ENCODE measurements around the gene ADSS2.
"Not testable (repeated sequence)": the region's sequence is repeated elsewhere in the genome, so short reads cannot be mapped to it uniquely, and the experiment has no call there.

ADSS2 gene

DNA sequence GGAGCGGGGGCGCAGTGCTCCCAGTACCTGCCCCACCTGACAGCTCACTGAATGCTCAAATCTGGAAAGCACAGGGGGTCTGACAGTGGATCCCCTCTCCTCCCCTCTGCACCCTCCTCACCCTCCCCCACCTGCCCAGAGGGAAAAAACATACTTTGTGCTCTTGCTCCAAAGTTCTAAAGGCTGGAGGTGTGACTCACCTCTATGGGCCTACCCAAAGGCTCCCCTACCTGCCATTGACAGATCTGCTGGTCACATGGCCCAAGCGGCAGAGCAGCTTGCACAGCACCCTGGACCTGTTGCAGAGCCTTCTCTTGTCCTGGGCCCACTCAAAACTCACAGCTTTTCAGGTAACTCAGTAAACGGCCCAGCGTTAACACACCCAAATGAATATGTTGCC lies 55.7 kb downstream of the ADSS2 start:
- DNase-seq (ENCODE audit: low read depth in 2 of 2) = no peak

DNA sequence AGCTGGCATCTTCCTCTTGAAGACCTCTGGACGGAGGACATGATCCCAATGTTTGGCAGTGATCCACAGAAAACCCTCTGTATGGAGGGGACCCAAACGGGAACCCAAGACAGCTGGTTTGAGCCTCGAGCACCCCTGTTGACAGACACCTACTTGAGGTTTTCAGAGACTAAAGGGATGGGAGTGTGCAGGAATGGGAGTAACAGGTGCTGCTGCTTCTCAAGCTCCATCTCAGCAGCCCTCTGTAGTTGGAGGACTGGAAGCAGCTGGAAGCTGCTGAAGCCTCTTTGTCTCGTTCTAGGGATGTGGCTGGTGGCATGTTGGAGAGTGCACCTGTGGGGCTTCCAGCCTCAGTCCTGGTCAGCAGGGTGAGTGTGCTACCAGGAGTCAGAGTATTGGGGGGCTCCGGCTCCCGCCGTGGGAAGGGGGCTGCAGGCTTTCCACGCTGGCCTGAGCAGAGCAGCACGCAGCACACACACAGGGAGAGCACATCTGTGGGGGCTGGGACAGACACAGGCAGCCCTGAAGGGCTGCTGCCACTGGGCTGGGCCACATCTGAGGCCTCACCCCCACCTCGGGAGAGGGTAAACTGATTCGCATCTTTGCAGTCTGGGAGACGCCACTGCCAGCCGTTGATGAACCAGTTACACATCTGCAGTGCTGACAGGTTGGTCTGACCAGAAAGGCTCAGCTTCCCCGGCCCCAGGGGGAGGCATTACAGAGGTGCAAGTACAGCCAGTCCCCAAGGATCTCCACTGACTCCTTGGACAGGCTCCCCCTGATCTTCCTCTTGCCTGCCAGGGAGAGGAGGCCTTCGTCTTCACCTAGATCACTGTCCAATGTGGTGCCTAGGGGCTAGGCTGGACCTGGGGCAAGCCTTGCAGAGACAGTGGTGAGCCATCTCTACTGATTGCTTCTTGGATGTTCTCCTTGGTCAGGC lies 56.6 kb downstream of the ADSS2 start:
- DNase-seq (ENCODE audit: low read depth in 2 of 2) = no peak

DNA sequence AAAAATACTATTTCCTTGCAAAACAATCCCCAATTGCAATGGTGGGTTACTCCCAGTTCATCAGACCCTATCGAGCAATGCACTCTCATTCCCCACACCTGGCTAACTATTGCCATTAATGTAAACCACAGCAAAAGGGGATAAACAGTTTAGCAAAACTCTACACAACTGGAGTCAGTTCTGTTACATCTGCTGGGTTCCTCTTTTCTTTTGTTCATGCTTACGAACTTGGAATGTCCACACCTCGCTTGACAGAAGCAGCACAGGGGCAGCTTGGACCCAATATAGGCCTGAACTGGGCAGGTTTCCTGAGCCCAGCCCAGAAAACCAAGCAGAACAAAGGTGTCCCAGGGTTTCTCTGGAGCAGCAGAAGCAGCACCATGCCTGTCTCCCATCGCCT lies 57.4 kb downstream of the ADSS2 start:
- no peak for DNase-seq (ENCODE audit: low read depth in 2 of 2)

DNA sequence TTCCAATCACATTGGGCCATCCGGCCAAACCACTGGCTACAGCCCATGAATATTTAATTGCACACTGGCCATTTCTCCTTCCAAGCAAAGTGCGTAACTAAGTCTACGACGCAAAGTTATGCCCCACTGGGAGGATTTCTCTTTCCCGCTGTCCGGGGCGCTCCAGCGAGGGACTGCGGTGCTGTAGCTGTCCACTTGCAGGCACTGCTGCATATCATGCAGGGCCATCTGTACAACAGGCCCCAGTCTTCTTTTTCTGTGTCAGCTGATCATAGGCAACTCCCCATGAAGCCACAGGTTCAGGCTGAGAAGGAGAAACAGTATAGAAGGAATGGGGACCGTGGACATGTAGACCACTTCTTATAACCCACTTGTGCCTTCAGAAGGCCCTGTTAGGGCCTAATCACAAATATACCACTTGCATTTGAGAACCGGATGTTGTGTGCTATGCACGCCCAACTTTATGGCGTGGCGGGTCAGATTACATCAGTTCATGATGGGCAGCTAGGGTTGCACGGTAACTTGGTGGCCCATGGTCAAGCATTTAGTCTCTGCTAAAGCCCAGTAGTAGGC lies 58.0 kb downstream of the ADSS2 start:
- no peak for DNase-seq (ENCODE audit: low read depth in 2 of 2)

DNA sequence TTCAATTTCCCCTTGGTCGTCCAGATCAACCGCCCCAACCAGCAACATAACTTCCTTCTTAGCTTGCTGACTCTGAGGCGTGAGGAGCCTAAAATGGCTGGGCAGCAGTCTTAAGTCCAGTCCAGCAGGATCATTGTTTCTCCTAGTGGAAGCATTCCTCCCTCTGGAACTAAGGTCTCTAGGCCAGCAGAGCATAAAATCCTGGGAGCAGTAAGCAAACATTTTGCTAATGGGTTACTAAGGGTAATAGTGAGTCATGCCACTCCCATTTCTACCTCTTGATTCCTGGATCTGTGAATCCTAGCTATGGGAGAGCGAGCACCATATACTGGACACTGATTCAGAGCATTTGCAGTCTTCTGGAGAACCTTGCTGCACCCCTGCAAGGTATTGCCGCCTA lies 59.9 kb downstream of the ADSS2 start:
- no peak for DNase-seq (ENCODE audit: low read depth in 2 of 2)

DNA sequence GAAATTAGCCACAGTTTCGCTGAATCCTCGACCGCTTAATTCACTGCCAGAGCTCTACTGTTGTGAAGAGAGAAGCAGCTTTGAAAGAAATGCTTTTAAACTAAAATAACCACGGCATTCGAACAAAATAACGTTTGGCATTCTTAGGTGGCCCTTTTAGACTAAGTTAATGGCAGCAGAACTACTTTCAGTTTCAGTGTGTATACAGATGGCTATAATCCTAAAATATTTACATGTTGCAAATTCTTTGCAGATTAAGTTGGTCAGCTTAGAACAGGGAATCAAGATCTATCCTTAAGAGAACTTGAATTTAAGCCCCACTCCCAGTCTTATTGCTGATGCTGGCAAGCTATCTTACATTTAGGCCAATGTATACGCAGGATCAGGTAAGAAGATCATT lies 62.7 kb downstream of the ADSS2 start:
- no peak for DNase-seq (ENCODE audit: low read depth in 2 of 2)

DNA sequence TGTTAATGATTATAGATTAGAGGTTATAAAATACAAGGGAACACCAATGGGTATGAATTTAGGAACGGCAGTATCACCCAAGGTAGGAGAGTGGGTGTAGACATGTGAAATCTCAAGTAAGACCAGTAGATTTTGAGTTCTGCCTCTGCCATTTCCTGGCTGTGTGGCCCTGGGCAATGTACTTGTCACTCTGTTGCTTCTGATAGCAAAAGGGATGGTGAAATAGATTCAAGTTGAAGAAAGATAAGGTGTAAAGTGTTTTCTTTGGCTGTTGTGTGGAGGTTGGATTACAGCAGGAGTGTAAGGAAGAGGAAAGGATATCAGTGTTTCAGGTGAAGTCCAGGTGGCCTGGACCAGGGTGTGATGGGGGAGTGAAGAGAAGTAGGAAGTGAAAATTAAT lies 64.3 kb downstream of the ADSS2 start:
- no peak for DNase-seq (ENCODE audit: low read depth in 2 of 2)

DNA sequence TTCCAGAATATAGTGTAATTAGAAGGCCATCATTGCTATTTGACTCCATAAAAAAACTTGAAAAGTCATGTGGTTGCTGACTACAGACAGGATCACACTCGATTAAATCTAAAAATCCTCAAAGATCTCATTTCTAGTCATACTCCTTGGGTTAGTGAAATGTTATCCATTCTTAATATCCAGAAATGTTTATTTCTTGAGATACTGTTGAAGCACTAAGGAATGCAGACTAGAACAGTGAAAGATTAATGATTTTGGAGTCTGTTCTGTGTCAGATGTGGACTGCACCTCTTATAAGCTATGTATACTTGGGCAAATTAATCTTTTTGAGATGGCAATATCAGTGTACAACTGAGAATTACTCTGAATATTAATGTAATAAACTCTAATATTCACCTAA lies 65.1 kb downstream of the ADSS2 start:
- no peak for DNase-seq (ENCODE audit: low read depth in 2 of 2)

DNA sequence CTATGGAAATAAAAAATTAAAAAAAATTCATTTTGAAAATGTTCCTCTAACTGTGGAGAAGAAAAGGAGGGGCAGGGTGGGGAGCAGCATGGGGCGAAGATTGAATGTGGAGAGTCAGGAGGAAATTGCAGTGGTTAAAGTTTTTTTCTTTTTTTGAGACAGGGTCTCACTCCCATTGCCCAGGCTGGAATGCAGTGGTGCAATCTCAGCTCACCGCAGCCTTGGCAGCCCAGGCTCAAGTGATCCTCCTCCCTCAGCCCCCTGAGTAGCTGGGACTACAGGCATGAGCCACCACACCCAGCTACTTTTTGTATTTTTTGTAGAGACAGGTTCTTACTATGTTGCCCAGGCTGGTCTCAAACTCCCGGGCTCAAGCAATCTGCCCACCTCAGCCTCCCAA lies 67.6 kb downstream of the ADSS2 start:
- DNase-seq (ENCODE audit: low read depth in 2 of 2) = no peak

DNA sequence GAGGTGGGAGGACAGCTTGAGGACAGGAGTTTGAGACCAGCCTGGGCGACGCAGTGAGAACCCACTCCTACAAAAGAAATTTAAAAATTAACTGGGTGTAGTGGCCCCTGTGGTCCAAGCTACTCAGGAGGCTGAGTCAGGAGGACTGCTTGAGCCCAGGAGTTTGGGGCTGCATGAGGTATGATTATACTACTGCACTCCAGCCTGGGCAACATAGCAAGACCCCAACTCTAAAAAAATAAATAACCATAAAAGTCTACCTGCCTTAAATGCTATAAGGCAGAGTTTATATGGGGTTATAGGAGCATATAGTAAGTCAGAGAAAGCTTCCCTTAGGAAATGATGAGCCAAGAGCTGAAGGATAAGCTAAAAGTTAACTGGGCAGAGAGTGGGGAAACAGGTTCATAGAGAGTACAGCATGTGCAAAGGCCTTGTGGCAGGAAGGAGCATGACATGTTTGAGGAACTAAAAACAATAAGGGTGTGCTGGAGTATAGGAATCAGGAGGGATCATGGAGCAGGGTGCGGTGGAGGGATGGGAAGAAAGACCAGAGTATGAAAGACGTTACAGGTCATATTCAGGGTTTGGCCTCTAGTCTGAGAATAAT lies 68.3 kb downstream of the ADSS2 start:
- DNase-seq (ENCODE audit: low read depth in 2 of 2) = no peak

DNA sequence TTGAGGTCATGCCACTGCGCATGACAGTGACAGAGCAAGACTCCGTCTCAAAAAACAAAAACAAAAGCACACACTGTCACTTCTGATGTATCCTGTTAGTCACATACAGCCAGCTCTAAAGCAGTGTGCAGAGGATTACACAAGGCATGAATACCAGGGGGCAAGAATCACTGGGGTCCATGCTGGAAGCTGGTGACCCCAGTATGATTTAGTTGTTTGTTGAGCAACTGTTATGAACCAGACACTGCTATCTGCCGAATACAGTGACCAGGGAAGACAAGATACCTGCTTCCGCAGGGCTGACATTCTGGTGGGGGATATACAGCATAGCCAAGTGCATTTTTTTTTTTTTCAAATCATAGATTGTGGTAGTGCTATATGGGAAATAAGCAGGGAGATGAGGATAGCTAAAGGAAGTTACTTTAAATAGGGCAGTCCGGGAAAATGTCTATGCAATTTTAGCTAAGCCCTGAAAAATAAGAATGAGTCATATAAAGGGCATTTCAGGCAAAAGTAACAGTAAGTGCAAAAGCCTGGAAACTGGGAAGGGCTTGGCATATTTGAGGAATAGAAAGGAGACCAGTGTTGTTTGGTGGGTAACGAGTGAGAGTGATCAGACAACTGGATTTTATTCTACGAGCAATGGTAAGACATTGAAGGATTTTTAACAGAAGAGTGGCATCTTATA lies 69.7 kb downstream of the ADSS2 start:
- DNase-seq (ENCODE audit: low read depth in 2 of 2) = no peak

DNA sequence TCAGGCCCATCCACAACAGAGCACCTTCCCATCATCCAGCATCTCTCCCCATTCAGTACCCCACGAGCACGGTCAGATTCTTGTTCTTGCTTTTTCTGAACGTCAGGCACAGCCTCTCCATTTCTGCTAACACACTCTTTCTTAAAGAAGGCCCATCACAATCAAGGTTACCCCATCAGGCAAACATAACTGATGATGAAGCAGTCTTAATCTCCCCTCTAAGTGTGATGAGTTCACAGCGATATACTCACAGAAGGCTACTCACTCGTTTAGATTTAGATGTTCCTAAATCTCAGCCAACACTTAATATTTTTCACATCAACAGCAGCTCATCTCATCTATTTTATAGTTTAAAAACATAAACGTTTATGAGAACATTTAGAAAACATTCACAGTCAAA lies 75.6 kb downstream of the ADSS2 start:
- DNase-seq (ENCODE audit: low read depth in 2 of 2) = no peak

DNA sequence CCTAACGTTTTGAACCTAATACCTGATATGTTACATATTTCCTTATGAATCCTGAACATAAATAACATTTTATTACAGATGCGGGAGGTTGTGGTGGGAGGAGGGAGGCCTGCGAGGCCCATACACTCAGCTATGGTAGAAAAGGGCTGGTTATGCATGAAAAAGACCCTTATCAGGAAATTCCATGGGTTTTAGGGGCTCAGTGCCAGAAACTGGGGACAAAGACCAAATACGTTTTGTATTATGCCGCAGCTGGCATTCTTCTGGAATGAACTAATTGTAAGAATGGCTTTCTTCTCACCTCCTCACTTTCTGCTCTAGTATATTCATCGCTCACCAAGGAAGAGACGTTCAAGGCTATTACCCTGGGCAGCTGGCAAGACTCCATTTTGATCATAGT lies 76.7 kb downstream of the ADSS2 start:
- DNase-seq (ENCODE audit: low read depth in 2 of 2) = no peak

DNA sequence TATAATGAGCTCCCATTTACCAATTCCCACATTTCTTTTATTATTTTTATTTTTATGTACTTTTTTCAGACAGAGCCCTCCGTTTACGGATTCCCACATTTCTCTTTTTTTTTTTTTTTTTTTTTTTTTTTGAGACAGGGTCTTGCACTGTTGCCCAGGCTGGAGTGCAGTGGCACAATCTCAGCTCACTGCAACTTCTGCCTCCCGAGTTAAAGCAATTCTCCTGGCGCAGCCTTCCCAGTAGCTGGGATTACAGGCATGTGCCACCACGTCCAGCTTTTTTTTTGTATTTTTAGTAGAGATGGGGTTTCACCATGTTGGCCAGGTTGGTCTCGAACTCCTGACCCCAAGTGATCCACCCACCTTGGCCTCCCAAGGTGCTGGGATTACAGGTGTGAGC lies 77.2 kb downstream of the ADSS2 start:
- not testable (repeated sequence) for DNase-seq (ENCODE audit: low read depth in 2 of 2)

DNA sequence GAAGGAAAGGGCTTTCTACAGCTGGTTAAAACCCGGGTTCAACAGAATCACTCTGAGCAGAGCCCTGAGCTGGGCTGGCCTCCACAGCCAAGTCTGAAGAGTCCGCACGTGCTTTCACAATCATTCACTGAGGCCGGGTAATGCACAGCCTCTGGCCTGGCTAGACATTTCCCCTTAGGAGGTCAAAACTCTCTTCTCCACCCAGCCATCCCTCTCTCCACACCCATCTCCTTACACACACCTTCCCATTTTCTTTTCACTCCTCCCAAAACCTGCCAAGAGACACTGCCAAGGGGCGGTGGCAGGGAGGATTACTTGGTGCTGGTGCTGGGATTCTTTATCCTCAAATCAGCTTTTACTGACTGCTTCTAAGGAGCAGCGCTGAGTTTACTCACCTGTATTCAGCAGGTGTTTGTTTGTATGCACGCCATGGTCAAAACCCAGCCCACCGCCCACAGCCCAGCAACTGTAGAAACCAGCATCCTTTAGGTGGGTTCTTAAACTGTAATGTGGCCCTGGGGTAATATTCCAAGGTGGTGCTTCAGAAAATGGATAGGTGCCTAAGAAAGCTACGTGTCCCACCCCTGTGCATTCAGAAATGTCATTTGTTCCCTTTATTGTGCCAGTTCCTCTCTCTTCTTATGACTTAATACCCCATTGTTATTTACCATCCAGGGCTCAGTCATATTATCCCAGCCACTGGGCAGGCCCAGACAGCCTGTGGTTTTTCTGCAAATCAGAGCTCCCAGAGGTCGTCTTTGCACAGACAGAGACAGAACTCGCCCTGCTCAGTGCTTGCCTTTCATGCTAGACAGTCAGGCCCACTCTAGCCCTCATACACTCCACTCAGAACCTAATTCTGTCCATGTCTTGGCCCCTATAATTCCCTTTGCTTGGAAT lies 80.2 kb downstream of the ADSS2 start:
- DNase-seq (ENCODE audit: low read depth in 2 of 2) = no peak

DNA sequence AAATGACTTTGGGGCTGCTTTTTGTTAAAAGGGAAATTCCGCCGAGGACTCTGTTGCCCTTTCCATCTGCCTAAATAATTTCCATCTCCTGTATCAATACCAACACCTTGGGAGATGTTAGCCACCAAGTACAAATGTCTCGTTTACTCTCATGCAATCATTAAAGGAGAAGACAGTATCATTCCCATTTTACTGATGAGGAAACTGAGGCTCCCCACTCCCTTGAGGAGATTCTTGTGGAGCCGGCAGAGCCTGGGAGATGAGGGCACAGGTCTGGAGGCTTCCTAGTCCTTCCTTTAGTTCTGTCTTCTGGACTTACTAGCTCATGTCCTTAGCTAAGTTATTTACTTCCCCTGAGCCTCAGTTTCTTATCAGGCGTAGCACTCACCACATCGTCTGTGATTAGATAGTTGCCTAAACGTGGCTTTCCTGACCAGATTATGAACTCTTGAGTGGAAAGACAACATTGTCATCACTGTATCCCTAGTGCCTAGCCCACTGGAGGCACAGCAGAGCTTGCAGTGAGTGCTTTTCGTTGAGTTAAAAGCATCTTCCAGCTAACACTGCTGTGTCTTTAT lies 81.6 kb downstream of the ADSS2 start:
- no peak for DNase-seq (ENCODE audit: low read depth in 2 of 2)

DNA sequence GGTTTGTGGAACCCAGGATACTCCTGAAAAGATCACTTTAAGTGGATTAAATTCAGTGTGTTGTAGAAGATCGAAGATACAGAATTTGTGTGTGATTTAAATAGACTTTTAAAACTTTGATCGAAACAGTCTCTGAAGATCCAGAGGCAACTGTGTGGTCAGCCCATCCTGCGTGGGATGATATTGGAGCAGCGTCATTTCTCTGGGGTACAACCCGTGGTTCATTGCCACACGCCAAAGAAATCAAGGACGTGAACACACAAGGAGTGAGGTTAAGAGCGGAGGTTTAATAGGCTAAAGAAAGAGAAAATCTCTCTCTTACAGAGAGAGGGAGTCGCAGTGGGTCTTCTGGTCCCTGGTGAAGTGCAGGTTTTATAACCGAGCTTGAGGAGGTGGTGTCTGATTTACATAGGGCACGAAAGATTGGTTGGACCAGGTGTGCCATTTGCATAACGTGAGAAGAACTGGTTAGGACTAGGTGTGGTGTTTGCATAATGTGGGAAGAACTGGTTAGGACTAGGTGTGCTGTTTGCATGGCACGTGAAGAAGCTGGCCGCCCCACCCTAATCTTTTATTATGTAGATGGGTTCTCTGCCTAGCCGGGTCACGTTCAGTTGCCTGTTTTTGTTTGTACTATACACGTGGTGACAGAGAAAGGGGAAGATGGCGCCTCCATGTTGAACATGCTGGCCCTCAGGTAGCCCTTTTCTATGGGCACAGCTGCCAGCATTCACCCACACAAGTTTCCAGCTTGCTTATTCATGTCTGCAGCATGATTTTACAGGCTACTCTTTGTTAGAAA lies 82.3 kb downstream of the ADSS2 start:
- DNase-seq (ENCODE audit: low read depth in 2 of 2) = no peak

DNA sequence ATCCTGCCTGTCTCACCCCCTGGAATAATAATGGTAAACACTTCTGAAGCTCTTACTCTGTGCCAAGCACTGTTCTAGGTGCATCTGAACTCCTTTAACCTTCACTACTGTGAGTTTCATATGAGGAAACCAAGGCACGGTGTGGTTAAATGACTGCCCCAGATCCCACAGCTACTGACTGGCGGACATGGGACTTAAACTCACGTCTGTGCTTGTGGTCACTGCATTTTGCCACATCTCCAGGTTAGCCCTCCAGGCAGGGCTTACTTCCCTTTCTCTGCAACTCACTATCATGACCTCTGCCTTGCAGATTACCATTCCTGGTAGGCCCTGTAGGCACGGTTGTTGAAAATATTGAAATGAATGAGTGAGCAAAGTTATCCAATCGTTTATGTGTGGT lies 83.4 kb downstream of the ADSS2 start:
- DNase-seq (ENCODE audit: low read depth in 2 of 2) = no peak

DNA sequence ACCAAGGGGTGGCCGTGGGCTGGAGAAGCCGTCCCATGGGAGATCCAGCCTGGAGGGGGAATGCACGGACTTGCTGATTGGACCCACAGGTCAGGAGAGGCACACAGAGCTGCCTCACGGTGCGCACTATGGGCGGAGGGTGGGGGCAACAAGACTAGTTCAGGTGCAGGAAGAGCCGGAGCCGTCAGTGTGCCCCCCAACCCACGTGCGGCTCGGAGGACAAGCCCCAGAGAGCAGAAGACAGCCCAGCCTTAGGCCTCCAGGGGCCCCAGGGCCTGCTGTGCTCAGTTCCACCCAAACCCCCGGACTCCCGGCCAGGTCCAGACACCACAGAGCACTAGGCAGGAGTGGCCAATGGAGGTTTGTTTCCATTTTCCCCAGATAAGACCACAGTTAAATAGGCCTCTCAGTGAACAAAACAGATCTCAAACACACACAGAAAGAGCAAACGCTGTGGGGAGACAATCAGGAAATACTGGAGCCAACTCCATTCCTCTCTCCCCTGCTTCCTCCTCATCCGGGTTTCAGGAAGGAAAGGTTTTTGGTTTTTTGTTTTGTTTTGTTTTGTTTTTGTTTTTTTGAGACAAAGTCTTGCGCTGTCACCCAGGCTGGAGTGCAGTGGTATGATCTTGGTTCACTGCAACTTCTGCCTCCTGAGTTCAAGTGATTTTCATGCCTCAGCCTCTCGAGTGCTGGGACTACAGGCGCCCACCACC lies 84.2 kb downstream of the ADSS2 start:
- DNase-seq (ENCODE audit: low read depth in 2 of 2) = no peak

DNA sequence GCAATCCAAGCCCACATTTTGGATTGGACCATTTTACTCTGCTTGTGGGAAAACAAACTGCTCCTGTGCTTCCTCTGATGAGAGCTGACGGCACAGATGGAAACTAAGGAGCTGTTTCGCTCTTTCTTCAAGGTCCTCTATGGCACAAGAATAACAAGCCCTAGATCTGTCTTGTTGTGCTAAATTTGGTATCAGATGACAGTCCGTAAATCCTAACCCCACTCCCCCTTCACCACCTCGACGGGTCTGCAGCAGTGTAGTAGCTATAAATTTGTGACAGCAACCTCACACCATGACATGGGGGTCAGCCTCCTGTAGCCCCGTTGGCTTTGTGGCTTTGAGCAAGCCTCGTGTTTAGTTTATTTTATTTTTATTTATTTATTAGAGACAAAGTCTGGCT lies 85.9 kb downstream of the ADSS2 start:
- no peak for DNase-seq (ENCODE audit: low read depth in 2 of 2)
